ENCODE results near the gene KIN. TPM values are rescaled to one million over a fixed set of nuclear protein-coding genes. Genes with fewer than 3 reads are reported as not detected.

KIN gene
- polyA plus RNA-seq = 10 to 100 TPM in 2 of 4 donors, 1 to 10 TPM in 2; 7.0 to 12.7 (median 9.1) TPM
- long read RNA-seq, donor 1, full-length matches to known transcripts = 7 of 26 reads
- long read RNA-seq, donor 1, partial matches to known transcripts = 19 of 26 reads
- long read RNA-seq, donor 1, other reads (novel, unspliced or antisense) = 0 of 26 reads
- long read RNA-seq, donor 2, partial matches to known transcripts = 0 of 1 reads
- long read RNA-seq, donor 2, other reads (novel, unspliced or antisense) = 0 of 1 reads
- long read RNA-seq, donor 3, full-length matches to known transcripts = 6 of 6 reads
- long read RNA-seq, donor 3, partial matches to known transcripts = 0 of 6 reads
- long read RNA-seq, donor 3, other reads (novel, unspliced or antisense) = 0 of 6 reads
- long read RNA-seq, donor 4 = 0 reads
- long read RNA-seq, donor 5 = 0 reads
- long read RNA-seq, donor 6 = 0 reads
- long read RNA-seq, donor 7 = 0 reads
- long read RNA-seq, donor 8, full-length matches to known transcripts = 1 of 1 reads
- long read RNA-seq, donor 8, partial matches to known transcripts = 0 of 1 reads
- long read RNA-seq, donor 8, other reads (novel, unspliced or antisense) = 0 of 1 reads
- long read RNA-seq, donor 9 = 0 reads
- long read RNA-seq, donor 10, full-length matches to known transcripts = 3 of 14 reads
- long read RNA-seq, donor 10, partial matches to known transcripts = 11 of 14 reads
- long read RNA-seq, donor 10, other reads (novel, unspliced or antisense) = 0 of 14 reads

- 0% methylated on average over 48 to 59 of the region's 59 CpGs for WGBS, 3 donors
- FAIRE-seq (no peak), DNase-seq (peak; percentile 98 to 99)
- no peaks in the 10 kb centered on the region for H3K9me3 ChIP-seq (ENCODE audit: control insufficient read depth in 2 of 2, insufficient read depth in 1 of 2, low read depth in 1 of 2, low read length in 1 of 2)
- H3K27me3 ChIP-seq (ENCODE audit: control insufficient read depth in 3 of 3, insufficient read depth in 3 of 3, low read length in 3 of 3) = no peaks in the 10 kb centered on the region
- H3K4me1 ChIP-seq (ENCODE audit: control insufficient read depth in 3 of 3, insufficient read depth in 2 of 3, low read depth in 1 of 3, low read length in 2 of 3) = peaks cover 7 to 18% (median 8%) of the 10 kb centered on the region in 3 donors
- H3K4me3 ChIP-seq (ENCODE audit: low read depth in 1 of 3, low read length in 3 of 3) = peak within 1 kb of the TSS; percentile 99 to 100 (median 99)
- peaks cover 3 to 9% (median 4%) of the 10 kb centered on the region in 3 donors for H3K36me3 ChIP-seq (ENCODE audit: control insufficient read depth in 3 of 3, insufficient read depth in 2 of 3, low read depth in 1 of 3, low read length in 3 of 3)
- H3K27ac ChIP-seq (ENCODE audit: low read depth in 1 of 3, low read length in 2 of 3) = peak within 1 kb of the TSS; percentile 80 to 83 (median 81)
Observed at GRCh38 chr10:7787857-7788638, at the start of gene KIN, which contains the start of gene ATP5F1C. Gene KIN (minus strand): TSS chr10:7787993. CDS start chr10:7787933, 60 bp downstream. Gene ATP5F1C (plus strand): TSS chr10:7788177. CDS start chr10:7788208, 31 bp downstream.

DNA sequence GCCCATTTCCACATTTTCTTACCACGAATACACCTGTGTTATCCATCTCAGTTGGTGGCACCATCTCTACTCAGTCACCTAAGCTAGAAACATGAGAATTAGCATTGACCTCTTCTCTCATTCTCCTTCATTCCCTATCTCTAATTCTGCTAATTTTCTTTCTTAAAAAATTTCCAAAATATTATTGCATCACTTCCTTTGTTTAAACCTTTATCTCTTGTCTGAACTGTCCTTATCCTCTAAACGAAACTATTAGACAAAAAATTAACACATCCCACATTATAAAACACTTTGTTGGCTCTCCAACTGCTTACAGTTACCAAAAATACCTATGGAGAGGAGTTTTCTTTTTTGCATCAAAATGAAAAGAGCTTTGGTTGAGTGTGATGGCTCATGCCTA, 48.8 kb upstream of the KIN start:
- Histone ChIP-seq H3K4me1 (ENCODE audit: control insufficient read depth in 3 of 3, insufficient read depth in 2 of 3, low read depth in 1 of 3, low read length in 2 of 3) (no peaks in the 10 kb centered on the region), H3K4me3 (ENCODE audit: low read depth in 1 of 3, low read length in 3 of 3) (no peak overlapping the region), H3K27me3 (ENCODE audit: control insufficient read depth in 3 of 3, insufficient read depth in 3 of 3, low read length in 3 of 3) (no peaks in the 10 kb centered on the region), H3K27ac (ENCODE audit: low read depth in 1 of 3, low read length in 2 of 3) (no peak overlapping the region), H3K36me3 (ENCODE audit: control insufficient read depth in 3 of 3, insufficient read depth in 2 of 3, low read depth in 1 of 3, low read length in 3 of 3) (peaks cover 0 to 9% (median 0%) of the 10 kb centered on the region in 3 donors), H3K9me3 (ENCODE audit: control insufficient read depth in 2 of 2, insufficient read depth in 1 of 2, low read depth in 1 of 2, low read length in 1 of 2) (no peaks in the 10 kb centered on the region)
- DNase-seq = no peak
- 92 to 95% (median 95%) methylated on average over 2 of the region's 2 CpGs for WGBS, 3 donors
- FAIRE-seq = no peak

DNA sequence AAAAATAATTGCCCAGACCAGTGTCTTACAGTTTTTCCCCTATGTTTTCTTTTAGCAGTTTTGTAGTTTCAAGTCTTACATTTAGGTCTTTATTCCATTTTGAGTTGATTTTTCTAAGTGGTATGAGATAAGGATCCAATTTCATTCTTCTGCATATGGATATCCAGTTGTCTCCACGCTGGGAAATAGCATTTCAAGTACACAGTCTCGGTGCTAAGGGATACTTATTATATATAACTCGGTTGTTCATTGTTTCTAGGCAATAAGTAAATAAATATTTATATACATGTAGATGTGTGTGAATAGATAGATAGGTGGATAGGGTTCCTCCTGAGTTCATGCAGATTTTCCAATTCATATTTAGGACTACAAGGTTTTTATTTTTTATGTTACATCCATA, 46.5 kb upstream of the KIN start:
- Histone ChIP-seq H3K4me1 (ENCODE audit: control insufficient read depth in 3 of 3, insufficient read depth in 2 of 3, low read depth in 1 of 3, low read length in 2 of 3) (peaks cover 0 to 2% (median 0%) of the 10 kb centered on the region in 3 donors), H3K9me3 (ENCODE audit: control insufficient read depth in 2 of 2, insufficient read depth in 1 of 2, low read depth in 1 of 2, low read length in 1 of 2) (no peaks in the 10 kb centered on the region), H3K27me3 (ENCODE audit: control insufficient read depth in 3 of 3, insufficient read depth in 3 of 3, low read length in 3 of 3) (no peaks in the 10 kb centered on the region), H3K36me3 (ENCODE audit: control insufficient read depth in 3 of 3, insufficient read depth in 2 of 3, low read depth in 1 of 3, low read length in 3 of 3) (peaks cover 0 to 11% (median 0%) of the 10 kb centered on the region in 3 donors), H3K27ac (ENCODE audit: low read depth in 1 of 3, low read length in 2 of 3) (no peak overlapping the region), H3K4me3 (ENCODE audit: low read depth in 1 of 3, low read length in 3 of 3) (no peak overlapping the region)
- WGBS, 3 donors = 91 to 94% (median 92%) methylated on average over 3 of the region's 3 CpGs
- FAIRE-seq (no peak), DNase-seq (no peak)

DNA sequence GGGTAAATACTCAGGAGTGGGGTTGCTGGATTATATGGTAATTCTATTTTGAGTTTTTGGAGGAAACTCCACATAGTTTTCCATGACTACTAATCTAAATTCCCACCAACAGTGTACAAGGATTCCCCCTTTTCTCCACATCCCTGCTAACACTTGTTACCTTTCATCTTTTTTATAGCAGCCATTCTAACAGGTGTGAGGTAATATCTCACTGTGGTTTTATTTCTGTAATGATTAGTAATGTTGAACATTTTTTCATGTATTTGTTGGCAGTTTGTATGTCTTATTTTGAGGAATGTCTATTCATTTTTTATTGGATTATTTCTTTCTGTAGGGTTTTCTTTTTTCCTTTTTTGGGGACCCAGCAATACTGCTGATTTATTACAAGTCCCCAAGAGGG, 45.4 kb upstream of the KIN start:
- FAIRE-seq (no peak), DNase-seq (no peak)
- Histone ChIP-seq H3K27me3 (ENCODE audit: control insufficient read depth in 3 of 3, insufficient read depth in 3 of 3, low read length in 3 of 3) (no peaks in the 10 kb centered on the region), H3K36me3 (ENCODE audit: control insufficient read depth in 3 of 3, insufficient read depth in 2 of 3, low read depth in 1 of 3, low read length in 3 of 3) (peaks cover 0 to 9% (median 0%) of the 10 kb centered on the region in 3 donors), H3K4me3 (ENCODE audit: low read depth in 1 of 3, low read length in 3 of 3) (no peak overlapping the region), H3K4me1 (ENCODE audit: control insufficient read depth in 3 of 3, insufficient read depth in 2 of 3, low read depth in 1 of 3, low read length in 2 of 3) (peaks cover 0 to 2% (median 0%) of the 10 kb centered on the region in 3 donors), H3K27ac (ENCODE audit: low read depth in 1 of 3, low read length in 2 of 3) (no peak overlapping the region), H3K9me3 (ENCODE audit: control insufficient read depth in 2 of 2, insufficient read depth in 1 of 2, low read depth in 1 of 2, low read length in 1 of 2) (no peaks in the 10 kb centered on the region)

DNA sequence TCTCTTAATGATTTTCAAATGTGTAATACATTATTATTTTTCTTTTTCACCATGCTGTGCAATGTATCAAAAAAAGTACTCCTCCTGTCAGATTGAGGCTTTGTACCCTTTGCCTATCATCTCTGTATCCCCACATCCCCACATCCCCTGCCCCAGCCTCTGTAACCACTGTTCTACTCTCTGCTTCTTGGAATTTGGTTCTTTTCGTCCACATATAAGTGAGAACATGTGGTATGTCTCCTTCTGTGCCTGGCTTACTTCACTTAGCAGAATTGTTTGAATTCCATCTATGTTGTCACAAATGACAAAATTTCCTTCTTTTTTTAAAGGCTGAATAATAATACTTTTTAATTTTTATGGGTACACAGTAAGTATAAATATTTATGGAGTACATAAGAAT, 44.3 kb upstream of the KIN start:
- peaks cover 0 to 10% (median 0%) of the 10 kb centered on the region in 3 donors for H3K36me3 ChIP-seq (ENCODE audit: control insufficient read depth in 3 of 3, insufficient read depth in 2 of 3, low read depth in 1 of 3, low read length in 3 of 3)
- DNase-seq (no peak), FAIRE-seq (no peak)
- peaks cover 0 to 2% (median 0%) of the 10 kb centered on the region in 3 donors for H3K4me1 ChIP-seq (ENCODE audit: control insufficient read depth in 3 of 3, insufficient read depth in 2 of 3, low read depth in 1 of 3, low read length in 2 of 3)
- H3K4me3 ChIP-seq (ENCODE audit: low read depth in 1 of 3, low read length in 3 of 3) = no peak overlapping the region
- no peaks in the 10 kb centered on the region for H3K9me3 ChIP-seq (ENCODE audit: control insufficient read depth in 2 of 2, insufficient read depth in 1 of 2, low read depth in 1 of 2, low read length in 1 of 2)
- H3K27me3 ChIP-seq (ENCODE audit: control insufficient read depth in 3 of 3, insufficient read depth in 3 of 3, low read length in 3 of 3) = no peaks in the 10 kb centered on the region
- no peak overlapping the region for H3K27ac ChIP-seq (ENCODE audit: low read depth in 1 of 3, low read length in 2 of 3)
- 78 to 92% (median 86%) methylated on average over 1 of the region's 1 CpG for WGBS, 3 donors

DNA sequence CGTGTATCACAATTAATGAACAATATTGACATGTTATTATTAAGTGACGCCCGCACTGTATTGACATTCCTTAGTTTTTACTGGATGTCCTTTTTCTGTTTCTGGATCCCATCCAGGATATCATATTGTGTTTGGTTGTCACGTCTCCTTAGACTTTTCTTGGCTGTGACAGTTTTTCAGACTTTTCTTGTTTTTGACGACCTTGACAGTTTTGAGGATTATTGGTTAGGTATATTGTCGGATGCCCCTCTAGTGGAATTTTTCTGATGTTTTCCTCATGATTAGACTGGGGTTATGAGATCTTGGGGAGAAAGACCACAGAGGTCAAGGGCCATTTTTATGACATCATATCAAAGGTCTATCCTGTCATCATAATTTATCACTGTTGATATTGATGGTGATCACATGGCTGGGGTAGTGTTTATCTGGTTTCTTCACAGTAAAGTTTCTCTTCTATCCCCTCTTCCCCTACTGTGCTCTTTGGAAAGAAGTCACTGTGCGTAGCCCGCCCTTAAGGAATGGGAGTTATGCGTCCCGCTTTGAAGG, 41.6 kb upstream of the KIN start:
- WGBS, 3 donors = 87 to 92% (median 87%) methylated on average over 10 of the region's 10 CpGs
- no peak for FAIRE-seq
- H3K36me3 ChIP-seq (ENCODE audit: control insufficient read depth in 3 of 3, insufficient read depth in 2 of 3, low read depth in 1 of 3, low read length in 3 of 3) = peaks cover 2 to 11% (median 6%) of the 10 kb centered on the region in 3 donors
- DNase-seq = no peak
- no peaks in the 10 kb centered on the region for H3K9me3 ChIP-seq (ENCODE audit: control insufficient read depth in 2 of 2, insufficient read depth in 1 of 2, low read depth in 1 of 2, low read length in 1 of 2)
- no peaks in the 10 kb centered on the region for H3K27me3 ChIP-seq (ENCODE audit: control insufficient read depth in 3 of 3, insufficient read depth in 3 of 3, low read length in 3 of 3)
- H3K27ac ChIP-seq (ENCODE audit: low read depth in 1 of 3, low read length in 2 of 3) = no peak overlapping the region
- no peak overlapping the region for H3K4me3 ChIP-seq (ENCODE audit: low read depth in 1 of 3, low read length in 3 of 3)
- peaks cover 0 to 2% (median 0%) of the 10 kb centered on the region in 3 donors for H3K4me1 ChIP-seq (ENCODE audit: control insufficient read depth in 3 of 3, insufficient read depth in 2 of 3, low read depth in 1 of 3, low read length in 2 of 3)

GRCh38 chr10:7826971-7827370, 39.2 kb upstream of the KIN start:
- peak in 1 of 2 donors; percentile 4 for DNase-seq

More at GRCh38 chr10:7826971-7827370, 39.2 kb upstream of the KIN start:
- peaks cover 0 to 2% (median 0%) of the 10 kb centered on the region in 3 donors for H3K4me1 ChIP-seq (ENCODE audit: control insufficient read depth in 3 of 3, insufficient read depth in 2 of 3, low read depth in 1 of 3, low read length in 2 of 3)
- WGBS, 3 donors = 86 to 98% (median 94%) methylated on average over 4 of the region's 4 CpGs
- H3K9me3 ChIP-seq (ENCODE audit: control insufficient read depth in 2 of 2, insufficient read depth in 1 of 2, low read depth in 1 of 2, low read length in 1 of 2) = no peaks in the 10 kb centered on the region
- no peak overlapping the region for H3K27ac ChIP-seq (ENCODE audit: low read depth in 1 of 3, low read length in 2 of 3)
- H3K27me3 ChIP-seq (ENCODE audit: control insufficient read depth in 3 of 3, insufficient read depth in 3 of 3, low read length in 3 of 3) = no peaks in the 10 kb centered on the region
- peaks cover 2 to 14% (median 6%) of the 10 kb centered on the region in 3 donors for H3K36me3 ChIP-seq (ENCODE audit: control insufficient read depth in 3 of 3, insufficient read depth in 2 of 3, low read depth in 1 of 3, low read length in 3 of 3)
- H3K4me3 ChIP-seq (ENCODE audit: low read depth in 1 of 3, low read length in 3 of 3) = no peak overlapping the region
- no peak for FAIRE-seq
